Measurements from ENCODE around the gene DIPK2A. TPM values are rescaled to one million over a fixed set of nuclear protein-coding genes. Genes with fewer than 3 reads are reported as not detected.

DIPK2A gene, protein sequence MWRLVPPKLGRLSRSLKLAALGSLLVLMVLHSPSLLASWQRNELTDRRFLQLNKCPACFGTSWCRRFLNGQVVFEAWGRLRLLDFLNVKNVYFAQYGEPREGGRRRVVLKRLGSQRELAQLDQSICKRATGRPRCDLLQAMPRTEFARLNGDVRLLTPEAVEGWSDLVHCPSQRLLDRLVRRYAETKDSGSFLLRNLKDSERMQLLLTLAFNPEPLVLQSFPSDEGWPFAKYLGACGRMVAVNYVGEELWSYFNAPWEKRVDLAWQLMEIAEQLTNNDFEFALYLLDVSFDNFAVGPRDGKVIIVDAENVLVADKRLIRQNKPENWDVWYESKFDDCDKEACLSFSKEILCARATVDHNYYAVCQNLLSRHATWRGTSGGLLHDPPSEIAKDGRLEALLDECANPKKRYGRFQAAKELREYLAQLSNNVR
- total RNA-seq (10 to 100 TPM; 11.5 to 15.4 (median 13.4) TPM), polyA plus RNA-seq (7.8 TPM)
- long read RNA-seq, donor 1, full-length matches to known transcripts = 36 of 40 reads
- long read RNA-seq, donor 1, partial matches to known transcripts = 3 of 40 reads
- long read RNA-seq, donor 1, other reads (novel, unspliced or antisense) = 1 of 40 reads
- long read RNA-seq, donor 2, full-length matches to known transcripts = 2 of 2 reads
- long read RNA-seq, donor 2, partial matches to known transcripts = 0 of 2 reads
- long read RNA-seq, donor 2, other reads (novel, unspliced or antisense) = 0 of 2 reads
- long read RNA-seq, donor 3, full-length matches to known transcripts = 49 of 59 reads
- long read RNA-seq, donor 3, partial matches to known transcripts = 7 of 59 reads
- long read RNA-seq, donor 3, other reads (novel, unspliced or antisense) = 3 of 59 reads
- long read RNA-seq, donor 4, full-length matches to known transcripts = 5 of 6 reads
- long read RNA-seq, donor 4, partial matches to known transcripts = 1 of 6 reads
- long read RNA-seq, donor 4, other reads (novel, unspliced or antisense) = 0 of 6 reads

DNA sequence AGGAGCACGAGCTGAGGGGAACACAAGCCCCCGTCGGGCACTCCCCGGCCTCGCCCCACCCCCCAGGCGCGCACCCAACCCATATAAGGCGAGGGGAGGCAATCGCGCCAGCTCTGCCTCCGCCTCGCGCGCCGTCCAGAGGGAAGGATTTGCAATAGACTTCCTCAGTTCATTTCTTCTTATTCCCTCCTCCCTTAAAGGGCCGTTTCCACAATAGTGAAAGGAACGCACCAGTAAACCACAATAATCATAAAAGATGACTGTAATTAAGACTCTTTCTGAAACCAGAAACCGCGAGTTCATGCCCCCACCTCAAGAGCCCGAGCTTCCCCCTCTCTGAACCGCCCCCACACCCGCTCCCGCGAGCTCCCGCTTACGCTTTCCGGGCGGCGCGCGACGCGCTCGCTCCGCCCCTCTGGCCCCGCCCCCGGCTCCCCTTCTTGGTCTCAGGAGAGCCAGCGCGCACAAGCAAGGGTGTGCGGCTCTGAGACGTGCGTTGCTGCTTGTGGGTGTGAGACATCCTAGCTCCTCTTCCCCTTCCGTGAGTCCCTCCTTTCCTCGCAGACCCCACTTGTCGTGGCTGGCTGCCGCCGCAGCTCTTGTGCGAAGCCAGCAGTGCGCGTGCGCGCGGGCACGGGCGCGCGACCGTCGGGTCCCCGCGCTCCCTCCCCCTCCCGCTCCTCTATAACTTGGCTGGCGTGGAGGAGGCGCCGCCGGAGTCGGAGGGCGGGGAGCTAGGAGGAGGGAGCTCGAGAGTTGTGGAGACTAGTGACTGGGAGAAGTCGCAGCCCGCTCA is at the start of gene DIPK2A:
Gene DIPK2A (plus strand): TSS at position 465 of the 796 bp plus-strand sequence. CDS start 510 bp downstream, outside the sequence.
- ATAC-seq = peak; percentile 94 to 95
- no peaks in the 10 kb centered on the region for H3K9me3 ChIP-seq (ENCODE audit: control insufficient read depth, low read length)
- intact Hi-C loops (cut with DNase I) = no loop called here
- H3K27me3 ChIP-seq (ENCODE audit: control insufficient read depth, insufficient read depth) = no peaks in the 10 kb centered on the region
- peak within 1 kb of the TSS; percentile 62 for H3K4me3 ChIP-seq (ENCODE audit: low read length)
- H3K4me1 ChIP-seq (ENCODE audit: control insufficient read depth, insufficient read depth, low read length) = no peaks in the 10 kb centered on the region
- peak; percentile 96 to 99 (median 98) for DNase-seq
- H3K27ac ChIP-seq (ENCODE audit: low read length) = peak within 1 kb of the TSS; percentile 89
- under 1% methylated on average over 71 of the region's 71 CpGs for WGBS

DNA sequence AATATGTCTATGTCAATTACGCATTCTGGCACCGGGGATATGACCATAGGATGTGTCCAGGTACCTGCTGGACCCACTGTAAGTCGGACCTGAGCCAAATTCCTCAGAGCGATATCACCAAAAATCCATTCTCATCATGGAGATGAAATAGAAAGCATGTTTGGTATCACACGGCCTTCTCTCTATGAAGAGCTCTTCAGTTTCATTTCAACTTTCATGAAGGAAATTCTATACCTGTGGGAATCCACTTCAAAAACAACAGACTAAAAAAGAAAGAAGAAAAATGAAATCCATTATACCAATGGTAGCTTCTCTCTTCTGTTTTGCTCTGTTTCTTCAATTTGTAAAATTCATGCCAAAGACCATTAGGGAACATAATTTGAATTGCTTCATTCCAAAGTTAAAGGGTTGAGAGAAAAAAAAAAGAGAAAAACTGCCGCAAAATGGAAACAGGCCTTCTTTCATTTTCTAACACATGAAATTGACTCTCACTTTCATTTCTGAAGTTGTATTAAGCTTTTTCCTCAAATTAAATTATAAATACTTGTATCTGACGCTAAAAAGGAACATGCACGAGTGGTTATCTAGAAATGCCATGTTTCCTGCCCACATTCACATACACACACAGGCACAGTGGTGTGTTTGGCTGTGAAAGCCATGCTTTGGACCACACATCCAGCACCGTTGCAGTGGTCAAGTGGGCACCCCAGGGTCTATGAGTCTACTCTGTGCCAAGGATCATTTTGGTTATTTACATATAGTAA is 46.9 kb upstream of the DIPK2A start:
- H3K4me1 ChIP-seq (ENCODE audit: control insufficient read depth, insufficient read depth, low read length) = no peaks in the 10 kb centered on the region
- WGBS = 81% methylated on average over 9 of the region's 9 CpGs
- H3K27me3 ChIP-seq (ENCODE audit: control insufficient read depth, insufficient read depth) = no peaks in the 10 kb centered on the region
- intact Hi-C loops (cut with DNase I) = no loop called here
- H3K4me3 ChIP-seq (ENCODE audit: low read length) = no peak overlapping the region
- no peaks in the 10 kb centered on the region for H3K9me3 ChIP-seq (ENCODE audit: control insufficient read depth, low read length)
- DNase-seq (no peak), ATAC-seq (no peak)
- no peak overlapping the region for H3K27ac ChIP-seq (ENCODE audit: low read length)

DNA sequence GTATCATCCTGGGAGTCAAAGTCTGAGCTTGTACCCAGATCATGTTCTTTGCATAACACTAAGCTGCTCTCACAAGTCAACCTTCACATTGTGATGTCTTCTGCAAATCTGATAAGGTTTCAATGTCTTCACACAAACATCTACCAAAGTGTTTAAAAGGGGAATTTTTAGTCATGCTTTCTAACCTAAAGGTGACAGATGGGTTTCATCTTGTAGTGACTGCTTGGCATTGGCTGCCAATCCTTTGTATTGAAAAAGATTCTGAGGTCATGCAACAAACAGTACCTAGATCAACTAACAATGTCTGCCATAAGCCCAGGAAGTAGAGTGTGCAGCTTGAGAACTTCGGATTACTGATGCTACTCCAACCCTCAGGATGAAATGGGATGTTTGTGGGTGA is 43.6 kb upstream of the DIPK2A start:
- H3K9me3 ChIP-seq (ENCODE audit: control insufficient read depth, low read length) = no peaks in the 10 kb centered on the region
- no peaks in the 10 kb centered on the region for H3K4me1 ChIP-seq (ENCODE audit: control insufficient read depth, insufficient read depth, low read length)
- no peaks in the 10 kb centered on the region for H3K27me3 ChIP-seq (ENCODE audit: control insufficient read depth, insufficient read depth)
- no peak for ATAC-seq
- intact Hi-C loops (cut with DNase I) = no loop called here
- 94% methylated on average over 1 of the region's 1 CpG for WGBS
- no peak overlapping the region for H3K4me3 ChIP-seq (ENCODE audit: low read length)
- DNase-seq = no peak
- H3K27ac ChIP-seq (ENCODE audit: low read length) = no peak overlapping the region

DNA sequence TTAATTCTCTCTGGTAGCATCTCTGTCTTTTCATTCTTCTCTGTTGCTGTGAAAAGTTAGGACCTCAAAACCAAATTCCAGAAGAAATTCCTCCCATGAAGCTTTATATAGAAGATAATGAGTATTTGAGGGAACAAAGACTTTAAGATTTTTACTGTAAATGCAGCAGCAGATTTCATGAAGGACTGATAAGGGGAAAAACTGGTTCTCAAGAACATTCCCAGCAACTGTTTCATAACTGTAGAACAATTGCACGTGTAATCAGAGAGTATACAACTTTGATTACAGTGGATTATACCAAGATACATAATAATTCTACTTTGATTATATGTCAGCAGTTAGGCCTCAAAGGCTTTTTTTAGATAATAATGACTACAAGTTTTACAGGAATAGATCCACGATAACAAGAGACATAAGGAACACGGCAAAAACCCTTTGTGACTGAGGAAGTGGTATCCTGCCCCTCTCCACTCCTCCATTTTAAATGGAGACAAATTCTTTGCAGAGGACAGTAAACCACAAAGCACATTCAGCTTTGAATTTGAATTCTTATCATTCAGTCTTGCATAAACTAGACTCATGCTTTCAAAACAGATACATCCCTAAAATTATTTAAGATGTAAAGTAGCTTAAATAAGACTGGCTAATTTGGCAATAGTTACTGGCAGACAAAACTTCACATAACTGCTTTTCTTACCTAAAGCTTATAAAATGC is 42.9 kb upstream of the DIPK2A start:
- no peak for ATAC-seq
- WGBS = 65% methylated on average over 3 of the region's 3 CpGs

DNA sequence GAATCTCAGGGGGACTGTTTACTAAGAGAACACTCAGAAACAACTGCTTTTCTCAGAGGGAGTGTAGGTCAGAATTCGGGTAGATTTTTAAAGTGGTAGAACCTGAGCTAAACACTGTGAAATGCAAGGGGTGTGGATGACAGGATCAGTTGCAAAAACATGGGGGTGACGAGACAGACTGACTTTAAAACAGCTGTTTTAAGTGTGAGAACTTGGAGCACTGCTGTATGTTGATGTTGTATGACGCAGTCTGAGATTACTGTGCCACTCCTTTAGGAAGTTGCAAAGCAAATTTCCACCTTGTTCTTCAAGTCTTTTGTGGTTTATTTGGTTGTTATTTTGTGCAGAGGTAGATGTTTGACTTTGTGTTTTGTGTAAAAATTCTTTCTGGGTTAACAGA is 36.8 kb upstream of the DIPK2A start:
- no peaks in the 10 kb centered on the region for H3K4me1 ChIP-seq (ENCODE audit: control insufficient read depth, insufficient read depth, low read length)
- intact Hi-C loops (cut with DNase I) = no loop called here
- no peaks in the 10 kb centered on the region for H3K27me3 ChIP-seq (ENCODE audit: control insufficient read depth, insufficient read depth)
- 65% methylated on average over 3 of the region's 3 CpGs for WGBS
- H3K27ac ChIP-seq (ENCODE audit: low read length) = no peak overlapping the region
- H3K9me3 ChIP-seq (ENCODE audit: control insufficient read depth, low read length) = no peaks in the 10 kb centered on the region
- ATAC-seq = no peak
- no peak overlapping the region for H3K4me3 ChIP-seq (ENCODE audit: low read length)
- DNase-seq = no peak

More for the DNA sequence above, 42.9 kb upstream of the DIPK2A start:
- Histone ChIP-seq H3K27ac (ENCODE audit: low read length) (no peak overlapping the region), H3K9me3 (ENCODE audit: control insufficient read depth, low read length) (no peaks in the 10 kb centered on the region), H3K4me1 (ENCODE audit: control insufficient read depth, insufficient read depth, low read length) (no peaks in the 10 kb centered on the region), H3K4me3 (ENCODE audit: low read length) (no peak overlapping the region), H3K27me3 (ENCODE audit: control insufficient read depth, insufficient read depth) (no peaks in the 10 kb centered on the region)
- intact Hi-C loops (cut with DNase I) = no loop called here
- no peak for DNase-seq

DNA sequence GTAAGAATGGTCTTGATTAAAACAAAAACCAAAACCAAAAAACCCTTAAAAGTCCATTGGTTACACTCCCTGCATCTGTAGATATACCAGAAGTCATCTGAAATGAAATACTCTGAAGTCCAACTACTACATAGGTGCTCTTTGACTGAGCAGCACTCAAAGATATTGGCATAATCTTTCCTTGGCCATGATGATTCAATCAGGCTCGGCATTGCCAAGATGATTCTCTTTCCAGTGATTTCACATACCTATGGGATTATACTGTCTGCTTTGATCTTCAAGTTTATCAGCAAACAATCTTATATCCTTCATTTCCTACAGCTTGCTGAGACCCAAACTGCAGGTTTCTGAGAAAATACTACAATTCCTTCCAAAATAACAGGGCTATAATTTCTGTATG is 35.9 kb upstream of the DIPK2A start:
- no peaks in the 10 kb centered on the region for H3K27me3 ChIP-seq (ENCODE audit: control insufficient read depth, insufficient read depth)
- DNase-seq (no peak), ATAC-seq (no peak)
- H3K4me1 ChIP-seq (ENCODE audit: control insufficient read depth, insufficient read depth, low read length) = no peaks in the 10 kb centered on the region
- 80% methylated on average over 1 of the region's 1 CpG for WGBS
- no peak overlapping the region for H3K4me3 ChIP-seq (ENCODE audit: low read length)
- H3K27ac ChIP-seq (ENCODE audit: low read length) = no peak overlapping the region
- no peaks in the 10 kb centered on the region for H3K9me3 ChIP-seq (ENCODE audit: control insufficient read depth, low read length)
- intact Hi-C loops (cut with DNase I) = no loop called here

DNA sequence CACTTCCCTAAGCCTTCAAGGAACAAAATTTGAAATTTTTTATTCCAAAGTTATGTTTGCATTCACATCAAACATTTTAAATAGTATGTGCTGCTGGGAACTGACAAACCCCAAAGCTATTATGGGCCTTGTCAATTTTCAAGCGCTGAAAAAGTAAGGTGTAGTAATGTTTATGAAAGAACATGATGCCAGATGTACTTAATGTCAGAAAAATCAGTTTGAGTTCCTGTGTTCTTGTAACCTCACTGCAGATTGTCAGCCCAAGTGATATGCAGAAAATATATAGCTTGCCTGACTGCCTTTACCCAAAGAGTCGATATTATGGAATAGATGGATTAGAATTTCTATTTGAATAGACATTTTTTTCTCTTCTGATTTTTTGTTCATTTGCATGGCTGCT is 20.8 kb upstream of the DIPK2A start:
- DNase-seq (no peak), ATAC-seq (no peak)
- Histone ChIP-seq H3K9me3 (ENCODE audit: control insufficient read depth, low read length) (no peaks in the 10 kb centered on the region), H3K27me3 (ENCODE audit: control insufficient read depth, insufficient read depth) (no peaks in the 10 kb centered on the region), H3K27ac (ENCODE audit: low read length) (no peak overlapping the region), H3K4me1 (ENCODE audit: control insufficient read depth, insufficient read depth, low read length) (no peaks in the 10 kb centered on the region), H3K4me3 (ENCODE audit: low read length) (no peak overlapping the region)
- 92% methylated on average over 2 of the region's 2 CpGs for WGBS
- intact Hi-C loops (cut with DNase I) = loop anchor here in 2 of 4 donors (10.0 kb wide), 1 partner anchor 176 kb away; no protein-coding TSS in a partner anchor

DNA sequence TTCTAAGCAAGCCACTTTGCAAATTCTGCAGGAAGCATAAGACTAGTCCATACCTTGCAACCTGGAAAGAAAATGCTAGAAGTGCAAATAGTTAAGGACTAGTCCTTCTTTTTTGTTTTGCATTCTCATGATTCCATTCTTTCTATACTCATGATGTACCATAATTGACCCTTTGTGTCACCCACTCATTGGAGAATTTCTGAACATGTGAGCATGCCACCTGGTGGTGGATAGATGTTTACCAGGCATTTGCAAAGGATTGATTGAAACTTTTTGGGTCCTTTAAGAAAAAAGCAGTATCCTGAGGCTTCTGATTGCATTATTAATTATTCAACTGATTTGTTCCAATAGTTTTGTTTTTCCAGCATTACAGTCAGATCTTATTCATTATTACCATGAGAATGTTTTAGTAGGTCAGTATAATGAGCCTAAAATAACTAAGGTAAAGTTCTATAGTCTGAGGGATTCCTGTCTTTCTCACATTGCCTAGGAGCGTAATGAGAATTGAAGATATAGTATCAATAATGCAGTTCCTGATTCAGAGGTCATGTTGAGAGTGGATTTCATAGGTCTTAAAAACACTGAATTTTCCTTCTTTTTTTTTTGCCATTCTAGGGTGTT is 20.2 kb upstream of the DIPK2A start:
- DNase-seq (no peak), ATAC-seq (no peak)
- no peaks in the 10 kb centered on the region for H3K4me1 ChIP-seq (ENCODE audit: control insufficient read depth, insufficient read depth, low read length)
- no peaks in the 10 kb centered on the region for H3K9me3 ChIP-seq (ENCODE audit: control insufficient read depth, low read length)
- no peak overlapping the region for H3K27ac ChIP-seq (ENCODE audit: low read length)
- 95% methylated on average over 1 of the region's 1 CpG for WGBS
- H3K27me3 ChIP-seq (ENCODE audit: control insufficient read depth, insufficient read depth) = no peaks in the 10 kb centered on the region
- intact Hi-C loops (cut with DNase I) = loop anchor here in 2 of 4 donors (10.0 kb wide), 1 partner anchor 177 kb away; no protein-coding TSS in a partner anchor
- H3K4me3 ChIP-seq (ENCODE audit: low read length) = no peak overlapping the region

DNA sequence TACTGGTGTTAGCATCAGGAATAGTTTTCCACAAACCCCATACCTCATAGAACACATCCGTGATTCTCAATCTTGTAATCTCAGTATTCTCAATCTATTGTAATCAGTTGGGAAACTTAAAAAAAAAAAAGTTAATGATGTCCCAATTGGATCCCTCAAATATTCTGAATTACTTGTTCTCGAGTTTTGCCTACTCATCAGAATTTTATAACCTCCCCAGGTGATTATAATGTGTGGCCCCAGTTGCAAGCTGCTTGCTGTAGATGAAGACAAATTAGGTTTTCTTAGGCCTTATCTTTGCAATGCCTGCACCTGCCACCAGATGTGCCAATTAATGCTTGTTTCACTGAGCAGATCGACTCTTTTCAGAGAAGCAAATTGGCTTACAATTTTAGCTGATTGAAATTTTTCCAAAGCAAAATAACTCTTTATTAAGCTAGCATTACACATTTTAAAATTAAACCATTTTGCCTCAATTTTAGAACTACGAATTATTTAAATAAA is 19.0 kb upstream of the DIPK2A start:
- intact Hi-C loops (cut with DNase I) = loop anchor here in 2 of 4 donors (10.0 kb wide), 1 partner anchor 178 kb away; no protein-coding TSS in a partner anchor
- ATAC-seq (no peak), DNase-seq (no peak)
- Histone ChIP-seq H3K4me1 (ENCODE audit: control insufficient read depth, insufficient read depth, low read length) (no peaks in the 10 kb centered on the region), H3K27ac (ENCODE audit: low read length) (no peak overlapping the region), H3K4me3 (ENCODE audit: low read length) (no peak overlapping the region), H3K9me3 (ENCODE audit: control insufficient read depth, low read length) (no peaks in the 10 kb centered on the region), H3K27me3 (ENCODE audit: control insufficient read depth, insufficient read depth) (no peaks in the 10 kb centered on the region)
- 76% methylated on average over 4 of the region's 4 CpGs for WGBS
